GM19328 (cell line): ENCODE measurements around the gene ATP6V1B1.
"Not testable (repeated sequence)": the region's sequence is repeated elsewhere in the genome, so short reads cannot be mapped to it uniquely, and the experiment has no call there.

Experiments used
- ATAC-seq: cut with Tn5 transposase; IDR thresholded peaks from one replicate; pipeline ENCODE4 v1.9.1; 2021; ENCODE audit warnings: mild to moderate bottlenecking, moderate library complexity; ENCODE audit not compliant: unreplicated experiment

Gene ATP6V1B1

DNA sequence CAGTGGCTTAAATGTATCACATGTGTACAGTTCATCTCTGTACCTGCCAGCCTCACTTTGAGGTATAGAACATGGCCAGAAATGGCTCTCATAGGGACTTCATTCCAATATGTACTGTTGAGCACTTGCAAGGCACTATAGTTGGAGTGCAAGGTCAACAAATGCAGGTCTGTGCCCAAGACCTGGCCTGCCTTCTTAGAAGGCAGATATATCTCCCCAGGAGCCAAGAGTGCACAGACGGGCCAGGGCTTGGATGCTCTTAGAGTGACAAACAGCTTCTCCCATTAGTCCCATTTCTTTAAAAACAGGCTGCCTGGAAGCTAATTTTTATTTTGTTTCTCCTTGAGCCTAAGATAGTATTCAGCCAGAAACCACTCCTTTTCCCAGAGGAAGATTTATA is 51.7 kb downstream of the ATP6V1B1 start:
- ATAC-seq, result no peak

DNA sequence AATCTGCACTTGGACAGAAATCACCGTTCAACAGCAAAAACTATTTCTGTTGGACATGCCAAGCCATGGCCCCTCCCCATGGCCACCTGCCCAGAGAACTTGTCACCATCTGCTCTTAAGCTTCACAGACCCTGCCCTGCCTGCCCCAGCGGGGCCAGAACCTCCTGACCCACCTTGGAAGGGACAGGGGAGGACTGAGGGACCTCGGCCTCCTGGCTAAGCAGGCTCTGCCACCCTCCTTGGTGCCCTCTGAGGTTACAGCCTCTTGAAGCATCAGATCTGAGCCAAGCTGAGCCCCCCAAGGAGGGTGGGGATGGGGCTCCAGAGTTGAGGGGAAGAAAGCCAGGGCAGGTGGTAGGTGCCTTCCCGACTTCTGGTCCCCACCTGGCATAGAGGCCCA is 52.5 kb downstream of the ATP6V1B1 start:
- no peak for ATAC-seq

DNA sequence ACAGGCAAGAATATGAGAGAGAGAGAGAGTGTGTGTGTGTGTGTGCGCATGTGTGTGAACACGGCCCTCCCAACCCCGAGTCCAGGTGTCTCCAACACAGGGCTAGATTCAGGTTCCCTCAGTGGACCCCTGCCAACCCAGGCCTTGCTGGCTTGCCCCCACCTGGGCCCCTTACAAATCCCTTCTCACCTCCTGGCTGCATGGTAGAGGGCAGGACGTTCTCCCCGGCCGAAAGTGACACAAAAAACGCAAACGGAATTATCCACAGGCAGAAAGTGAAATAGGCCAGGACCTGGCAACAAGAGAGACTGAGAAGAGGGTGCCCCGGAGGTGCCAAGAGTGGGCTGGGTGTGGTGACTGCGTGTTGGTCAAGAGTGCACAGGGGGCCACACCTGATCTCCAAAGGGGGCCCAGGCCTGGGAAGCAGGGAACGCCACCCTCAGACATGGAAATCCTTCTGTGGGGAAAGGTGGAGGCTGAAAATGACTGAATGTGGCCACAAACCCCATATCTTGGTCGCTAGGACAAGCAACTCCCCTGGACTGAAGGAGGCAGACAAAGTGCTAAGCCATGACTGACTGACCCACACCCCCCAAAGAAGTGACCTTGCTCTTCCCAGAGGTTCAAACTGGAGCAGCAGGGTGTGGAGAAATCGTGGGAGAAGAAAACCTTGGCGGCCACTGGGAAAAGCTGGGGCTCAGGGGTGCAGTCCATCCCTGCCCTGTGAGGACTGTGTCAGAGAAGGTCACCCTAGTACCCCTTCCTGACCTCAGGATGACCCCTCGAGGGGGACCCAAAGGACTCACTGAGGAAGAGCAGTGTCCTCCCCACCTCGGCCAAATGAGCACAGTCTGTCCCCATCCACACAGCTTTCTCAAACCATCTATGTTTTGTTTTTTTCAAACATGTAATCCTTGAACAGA is 53.3 kb downstream of the ATP6V1B1 start:
- no peak for ATAC-seq

DNA sequence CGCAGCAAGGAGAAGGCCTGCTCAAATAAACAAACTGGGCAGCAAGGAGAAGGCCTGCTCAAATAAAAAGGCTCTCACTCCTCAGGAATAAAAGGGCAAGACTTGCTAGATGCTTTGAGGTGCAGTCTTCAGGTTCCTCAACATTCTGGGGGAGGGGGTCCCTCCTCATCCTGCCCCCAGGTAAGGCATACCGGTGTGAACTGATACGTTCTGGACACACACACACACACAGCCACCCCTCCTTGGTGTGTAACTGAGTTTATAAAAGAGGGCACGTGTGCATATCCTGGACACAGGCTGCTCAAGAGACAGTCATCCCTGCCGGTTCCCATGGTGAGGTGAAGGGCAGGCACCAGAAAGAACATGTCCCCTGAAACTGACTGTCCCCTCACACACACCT is 54.5 kb downstream of the ATP6V1B1 start:
- ATAC-seq, result no peak

DNA sequence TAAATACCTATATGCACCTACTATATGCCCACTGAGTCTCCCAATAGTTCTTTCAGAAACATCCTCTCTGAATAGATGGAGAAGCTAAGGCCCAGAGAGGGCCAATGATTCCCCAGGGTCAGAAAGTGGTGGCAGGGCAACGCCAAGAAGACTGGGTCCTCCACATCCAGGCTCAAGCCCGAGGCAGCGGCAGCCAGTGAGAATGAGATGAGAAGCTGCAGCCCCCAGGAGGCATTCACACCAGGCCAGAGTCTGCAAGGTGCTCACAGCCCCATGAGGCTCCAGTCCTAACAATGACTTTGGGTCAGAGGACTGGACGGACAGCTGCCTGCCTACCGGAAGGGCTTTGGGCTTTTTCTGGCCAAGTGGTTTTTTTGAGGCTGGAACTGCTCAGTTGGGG is 55.4 kb downstream of the ATP6V1B1 start:
- no peak for ATAC-seq

DNA sequence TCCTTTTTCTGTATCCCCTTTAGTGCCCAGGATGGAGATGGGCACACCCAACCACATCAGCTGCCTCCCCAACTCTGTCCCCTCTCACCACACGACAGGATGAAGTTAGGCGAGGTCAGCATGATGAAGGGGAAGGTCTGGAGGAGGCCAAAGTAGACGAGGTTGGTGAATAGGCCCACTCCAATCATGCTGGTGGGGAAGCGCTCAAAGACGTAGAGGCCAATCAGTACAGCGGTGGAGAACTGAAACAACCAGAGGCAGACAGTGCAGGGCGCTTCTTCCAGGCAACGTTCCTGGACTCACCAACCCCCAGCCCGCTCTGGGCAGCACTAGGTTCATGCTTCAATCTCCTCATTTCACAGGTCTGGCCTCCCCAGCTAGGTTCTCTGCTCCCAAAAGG is 56.0 kb downstream of the ATP6V1B1 start:
- ATAC-seq, result no peak

DNA sequence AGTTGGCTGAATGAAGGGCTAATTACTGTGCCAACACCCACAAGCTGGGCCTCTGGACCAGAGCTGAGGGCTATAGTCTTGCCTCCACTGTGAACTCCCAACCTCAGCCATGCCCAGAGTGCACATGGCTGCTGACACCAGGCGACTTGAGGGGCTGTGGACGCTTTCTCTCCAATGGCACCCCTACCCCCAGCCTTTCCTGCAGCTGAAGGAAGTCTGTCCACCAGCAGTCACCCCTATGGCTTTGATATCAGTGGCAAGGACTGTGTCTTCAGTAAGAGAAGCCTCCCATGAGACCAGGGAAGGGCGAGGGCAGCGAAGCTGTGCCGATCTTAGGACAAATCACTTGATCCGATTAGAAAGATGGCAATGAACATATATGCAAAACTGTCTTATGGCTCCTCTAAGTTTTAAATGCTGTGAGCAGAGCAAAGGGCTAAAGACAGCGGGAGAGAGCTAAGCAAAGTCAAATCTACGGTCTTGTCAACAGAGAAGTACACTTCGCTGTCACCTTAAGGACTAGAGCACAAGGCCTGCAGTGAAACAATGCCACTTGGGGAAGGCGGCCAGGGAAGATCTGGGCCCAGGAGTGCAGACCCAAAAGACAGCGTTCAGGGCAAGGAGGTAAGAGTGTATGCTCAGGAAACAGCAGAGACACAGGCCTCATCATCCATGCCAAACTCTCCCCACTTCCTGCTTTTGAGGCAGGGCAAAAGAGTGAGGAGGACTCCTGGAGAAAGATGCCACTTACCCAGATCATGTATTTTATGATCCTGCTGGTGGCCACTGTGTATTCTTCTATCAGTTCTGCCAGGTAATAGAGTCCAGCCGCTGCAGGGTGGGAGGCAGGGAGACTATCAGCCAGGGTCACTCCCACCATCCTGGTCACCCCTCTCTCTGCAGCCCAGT is 57.5 kb downstream of the ATP6V1B1 start:
- ATAC-seq, result no peak

DNA sequence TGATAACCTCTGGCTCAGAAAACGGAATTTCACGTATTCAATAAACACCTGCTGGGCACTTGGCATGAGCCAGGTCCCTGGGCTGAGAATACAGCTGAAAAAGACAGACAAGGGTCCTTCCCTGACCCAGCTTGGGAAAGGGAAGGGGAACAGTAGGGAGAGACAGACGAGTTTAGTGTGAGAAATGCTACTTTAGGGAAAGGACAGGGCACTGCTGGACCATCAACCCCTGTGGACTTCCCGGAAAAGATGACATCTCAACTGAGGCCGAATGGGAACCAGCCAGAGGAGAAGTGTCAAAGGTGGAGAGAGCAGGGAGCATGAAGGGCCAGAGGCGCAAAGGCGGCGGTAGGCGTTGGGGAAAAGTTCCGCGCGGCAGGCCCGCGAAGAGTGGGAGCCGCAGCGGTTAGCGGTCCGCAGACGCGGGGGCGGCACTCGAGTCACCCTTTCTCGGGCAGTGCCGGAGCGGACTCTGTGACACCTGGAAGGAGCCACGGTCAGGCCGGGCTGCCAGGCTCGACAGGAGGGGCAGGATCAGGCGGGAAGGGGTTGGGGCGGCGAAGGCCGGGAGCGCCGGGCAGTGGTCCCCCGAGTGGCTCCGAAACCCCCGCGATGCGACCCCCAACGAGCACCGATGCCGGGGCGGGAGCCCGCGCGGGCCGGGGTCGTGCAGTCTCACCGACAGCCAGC is 58.5 kb downstream of the ATP6V1B1 start:
- ATAC-seq, result peak; percentile 29

DNA sequence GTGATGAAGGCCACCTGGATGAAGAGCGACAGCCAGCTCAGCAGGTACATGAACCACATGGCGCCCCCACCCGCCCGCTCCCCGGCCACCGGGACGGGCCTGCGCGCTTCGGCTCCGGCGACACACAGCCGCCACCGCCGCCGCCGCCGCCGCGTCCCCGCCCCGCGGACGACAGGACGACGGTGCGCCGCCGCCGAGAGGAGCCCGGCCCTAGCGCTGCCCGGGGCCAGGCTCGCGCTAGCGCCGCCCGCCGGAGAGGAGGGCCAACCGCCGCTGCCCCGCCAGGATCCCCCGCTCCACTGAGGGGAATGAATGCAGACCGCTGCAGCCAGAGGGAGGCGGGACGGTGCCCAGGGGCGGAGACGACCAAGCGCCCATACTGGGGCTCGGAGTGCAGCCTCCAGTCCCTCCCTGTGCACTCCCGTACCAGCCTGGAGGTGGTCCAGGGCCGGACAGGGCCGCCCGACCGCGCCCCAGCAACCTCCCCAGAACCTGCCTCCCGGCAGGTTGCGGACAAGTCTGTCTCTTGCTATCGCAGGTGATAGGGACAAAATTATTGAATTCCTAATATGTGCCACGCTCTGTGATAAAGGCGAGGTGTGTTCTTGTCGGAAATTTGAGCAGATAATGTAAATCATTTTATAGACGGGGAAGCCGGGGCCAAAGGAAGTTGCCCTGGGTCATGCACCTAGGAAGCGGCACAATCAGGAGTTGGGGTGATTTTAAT is 59.2 kb downstream of the ATP6V1B1 start, which contains the start of gene TEX261:
Gene TEX261 (minus strand): TSS at position 175 of the 727 bp plus-strand sequence. CDS start 116 bp downstream, at position 59.
- peak; percentile 94 for ATAC-seq

DNA sequence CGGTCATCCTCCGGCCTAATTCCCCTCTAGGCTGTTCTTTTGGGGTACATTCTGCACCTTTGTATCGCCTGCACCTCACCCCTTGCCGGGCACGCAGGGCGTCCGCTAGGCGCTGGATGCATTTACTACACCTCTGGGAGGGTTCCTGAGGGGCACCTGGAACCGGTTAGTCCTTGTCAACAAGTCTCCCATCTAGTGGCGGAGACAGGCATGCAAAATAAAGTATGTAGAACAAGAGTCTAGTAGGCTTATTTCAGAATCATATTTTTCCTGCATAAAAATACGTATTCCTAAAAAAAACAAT is 59.7 kb downstream of the ATP6V1B1 start:
- peak; percentile 33 for ATAC-seq

DNA sequence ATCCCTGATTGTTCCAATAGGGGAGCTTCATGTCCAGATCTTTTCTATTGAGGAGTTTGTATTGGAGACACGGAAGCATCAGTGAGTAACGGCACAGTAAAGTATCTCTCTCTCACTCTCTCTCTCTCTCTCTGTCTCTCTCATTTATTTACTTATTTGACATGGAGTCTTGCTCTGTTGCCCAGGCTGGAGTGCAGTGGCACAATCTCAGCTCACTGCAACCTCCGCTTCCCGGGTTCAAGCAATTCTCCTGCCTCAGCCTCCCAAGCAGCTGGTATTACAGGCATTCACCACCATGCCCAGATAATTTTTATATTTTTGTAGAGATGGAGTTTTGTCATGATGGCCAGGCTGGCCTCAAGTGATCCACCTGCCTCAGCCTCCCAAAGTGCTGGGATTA is 63.2 kb downstream of the ATP6V1B1 start:
- not testable (repeated sequence) for ATAC-seq

DNA sequence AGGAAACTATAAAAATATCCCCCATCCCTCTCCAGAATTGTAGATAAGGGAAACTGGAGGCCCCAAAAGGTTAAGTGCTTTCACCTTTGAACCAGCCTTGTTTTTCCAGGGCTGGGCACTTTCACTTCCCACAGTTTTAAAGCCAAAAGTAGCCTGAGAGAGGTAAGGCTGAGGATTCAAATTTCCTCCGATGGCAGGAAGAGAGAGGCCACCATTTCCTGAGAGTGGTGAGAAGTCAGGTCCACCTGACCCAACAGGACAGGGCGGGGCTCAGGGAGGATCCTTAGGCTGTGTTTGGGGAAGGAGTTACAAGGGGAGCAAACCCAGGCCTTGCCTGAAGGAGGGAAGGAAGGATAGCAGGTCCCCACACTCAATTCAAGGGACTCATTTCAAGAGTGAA is 63.7 kb downstream of the ATP6V1B1 start:
- no peak for ATAC-seq

DNA sequence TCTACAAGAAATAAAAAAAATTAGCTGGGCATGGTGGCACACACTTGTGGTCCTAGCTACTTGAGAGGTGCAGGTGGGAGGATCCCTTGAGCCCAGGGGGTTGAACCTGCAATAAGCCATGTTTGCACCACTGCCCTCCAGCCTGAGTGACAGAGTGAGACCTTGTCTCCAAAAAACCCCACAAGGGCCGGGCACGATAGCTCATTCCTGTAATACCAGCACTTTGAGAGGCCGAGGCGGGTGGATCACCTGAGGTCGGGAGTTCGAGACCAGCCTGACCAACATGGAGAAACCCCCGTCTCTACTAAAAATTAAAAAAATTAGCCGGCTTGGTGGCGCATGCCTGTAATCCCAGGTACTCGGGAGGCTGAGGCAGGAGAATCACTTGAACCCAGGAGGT is 64.2 kb downstream of the ATP6V1B1 start:
- not testable (repeated sequence) for ATAC-seq

DNA sequence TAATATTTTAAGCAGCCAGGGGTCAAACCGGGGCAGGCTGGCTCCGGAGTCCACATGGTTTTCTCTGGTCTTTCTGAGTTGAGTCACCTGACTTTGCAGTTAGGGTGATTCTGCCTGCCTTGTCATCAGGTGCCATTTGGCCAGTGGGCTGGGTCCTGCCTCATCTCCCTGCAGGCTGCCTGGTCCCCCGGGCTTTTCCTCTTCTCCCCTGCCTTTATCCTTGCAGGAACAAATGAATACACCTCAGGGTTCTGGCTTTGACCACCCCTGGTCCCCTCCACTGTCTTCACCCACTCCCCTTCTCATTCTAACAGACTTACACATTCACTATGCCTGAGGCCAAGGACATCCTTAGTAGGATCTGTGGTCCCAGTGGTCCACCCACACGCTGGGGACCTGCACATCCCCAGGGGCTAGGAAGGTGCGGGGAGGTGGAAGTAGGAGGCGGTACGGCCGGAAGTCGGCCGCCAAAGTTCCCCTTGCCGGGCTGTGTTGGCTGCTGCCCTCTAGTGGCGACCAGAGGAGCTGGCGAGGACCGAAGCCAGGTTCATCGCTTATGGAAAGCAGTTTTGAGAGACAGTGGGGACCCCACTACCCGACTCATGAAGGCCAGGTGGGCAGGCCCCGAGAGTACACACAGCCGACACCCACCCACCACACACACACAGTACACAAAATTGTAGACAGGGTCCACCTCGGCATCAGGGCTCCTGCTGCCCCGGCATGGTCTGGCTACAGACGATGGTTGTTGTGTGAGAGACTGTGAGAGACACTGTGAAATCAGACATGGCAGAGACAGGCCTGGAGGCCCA is 65.3 kb downstream of the ATP6V1B1 start:
- ATAC-seq, result peak; percentile 91

DNA sequence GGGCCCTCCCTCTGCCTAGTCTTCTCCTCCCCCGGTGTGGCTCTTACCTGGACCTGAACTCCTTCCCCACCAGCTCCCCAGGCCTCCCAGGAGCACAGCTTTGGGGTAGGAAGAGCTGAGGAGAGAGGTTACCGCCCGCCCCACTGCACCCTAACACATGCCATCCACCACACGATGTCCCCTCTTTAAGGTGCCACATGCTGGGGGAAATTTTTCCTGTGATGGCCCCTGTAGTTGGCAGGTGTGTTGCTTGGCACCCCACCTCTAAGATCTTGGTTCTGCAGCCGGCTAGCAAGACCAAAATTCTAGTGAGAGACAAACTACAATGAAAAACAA is 65.9 kb downstream of the ATP6V1B1 start:
- ATAC-seq, result no peak

DNA sequence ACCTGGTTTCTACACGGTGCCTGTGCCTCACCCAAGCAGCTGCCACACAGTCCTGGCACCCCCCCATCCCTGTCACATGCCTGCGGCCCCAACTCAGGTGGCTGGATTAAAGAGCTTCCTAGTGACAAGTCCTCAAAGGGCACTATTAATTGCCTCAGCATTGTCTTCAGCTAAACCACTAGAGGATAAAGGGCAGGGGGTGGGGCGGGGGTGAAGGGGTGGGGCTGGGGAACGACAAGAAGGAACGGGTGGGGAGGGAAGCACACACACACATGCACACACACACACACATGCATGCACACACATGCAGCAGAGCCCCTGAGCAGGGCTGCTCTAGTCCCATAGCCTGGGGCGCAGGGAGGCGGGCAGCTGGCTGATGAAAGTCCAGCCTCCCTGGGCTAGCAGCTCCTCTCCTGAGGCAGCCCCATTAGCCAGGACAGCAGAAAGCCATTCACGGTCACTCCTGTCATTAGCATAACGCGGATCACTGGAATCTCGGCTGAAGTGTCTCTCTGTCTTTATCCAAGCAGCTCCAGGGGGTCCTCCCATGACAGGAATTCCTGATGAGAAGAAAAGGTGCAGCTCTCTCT is 66.4 kb downstream of the ATP6V1B1 start:
- no peak for ATAC-seq

DNA sequence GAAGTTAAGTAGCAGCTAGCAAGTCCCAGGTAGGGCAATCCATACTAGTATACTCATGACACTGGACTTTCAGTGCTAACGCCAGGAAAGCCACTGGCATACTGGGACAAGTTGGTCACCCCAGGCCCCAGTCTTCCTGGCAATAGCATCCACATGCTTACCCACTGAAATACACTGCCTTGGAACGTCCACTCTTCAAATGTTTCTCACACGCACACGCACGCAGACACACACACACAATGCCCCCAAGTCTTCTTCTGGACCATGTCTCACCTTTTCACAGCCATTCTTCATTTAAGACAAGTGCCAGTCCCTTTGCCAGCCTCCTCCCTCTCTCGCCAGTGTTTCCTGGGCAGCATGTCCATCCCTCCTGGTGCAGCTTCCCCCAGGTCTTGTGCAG is 67.7 kb downstream of the ATP6V1B1 start:
- no peak for ATAC-seq

DNA sequence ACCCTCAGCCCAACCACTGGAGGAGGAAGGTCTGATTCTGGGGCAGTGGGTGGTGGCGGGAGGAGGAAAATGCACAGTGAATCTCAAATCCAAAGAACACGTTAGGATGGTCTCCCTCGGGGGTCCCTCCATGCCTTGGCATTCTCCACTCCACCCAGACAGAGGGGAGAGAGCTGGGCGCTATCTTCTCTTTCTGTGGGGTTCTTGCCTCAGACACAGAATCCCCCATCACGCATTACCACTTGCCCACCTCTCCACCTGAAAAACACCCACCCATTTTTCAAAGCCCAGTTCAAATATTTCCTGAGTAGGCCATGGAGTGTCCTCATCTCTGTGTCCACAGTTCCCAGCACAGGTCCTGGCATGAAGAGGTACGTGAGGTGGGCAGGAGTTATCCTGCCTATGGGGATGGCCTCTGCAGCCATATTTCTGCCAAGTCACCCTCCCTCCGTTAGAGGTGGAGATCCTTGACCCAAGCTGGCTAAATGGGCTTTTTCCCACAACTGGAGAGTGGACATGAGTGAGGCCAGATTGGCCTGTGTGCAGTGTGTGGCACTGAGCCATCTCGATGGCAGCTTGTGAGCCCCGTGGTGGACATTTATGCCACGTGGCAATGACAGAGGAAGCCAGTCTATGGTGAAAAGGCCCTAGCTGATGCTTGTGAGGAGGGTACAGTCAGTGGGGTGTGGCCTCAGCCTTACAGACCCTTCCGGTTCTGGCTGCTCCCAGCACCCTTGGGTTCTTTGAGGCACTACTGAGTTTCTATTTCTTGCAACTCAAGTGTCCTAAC is 68.5 kb downstream of the ATP6V1B1 start:
- no peak for ATAC-seq

DNA sequence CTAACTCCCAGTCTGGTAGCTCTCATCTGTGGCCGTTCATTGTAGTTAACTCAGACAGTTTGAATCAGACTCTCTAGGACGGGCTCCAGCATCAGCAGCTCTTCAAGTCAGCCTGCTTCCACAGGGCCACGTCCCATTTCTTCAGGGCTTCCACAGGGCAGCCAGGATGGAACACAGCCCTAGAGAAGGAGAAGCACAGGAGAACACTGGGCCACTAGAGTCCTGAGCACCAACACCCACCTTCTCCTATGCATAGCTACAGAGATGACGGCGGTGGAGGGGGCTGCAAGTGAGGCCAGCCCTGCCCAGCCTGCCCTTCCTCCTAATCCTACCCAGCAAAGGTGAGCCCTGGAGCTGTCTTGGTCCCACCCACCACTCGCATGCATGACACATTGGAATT is 69.2 kb downstream of the ATP6V1B1 start:
- no peak for ATAC-seq
